AG04449 (cell line): ENCODE data around the gene RNU6-1.
A peak's percentile ranks its signal among the peaks of the same experiment; 100 is the strongest.

ENCODE experiments used
- CTCF ChIA-PET: fragments of 350-600 bp; formaldehyde crosslinking; extraction: SDS; loops from one replicate; lab custom pipeline; 2021; ENCODE audit warnings: antibody characterized with exemption; lab: Yijun Ruan, JAX
- POLR2A ChIA-PET: fragments of 400-600, 350-600 bp; formaldehyde crosslinking; extraction: SDS; loops from one replicate; lab custom pipeline; 2020; ENCODE audit warnings: antibody characterized with exemption, inconsistent platforms; lab: Yijun Ruan, JAX
- DNase-seq: peaks from one replicate; pipeline ENCODE4 v3.0.0-alpha.2; 2010; ENCODE audit warnings: low read depth, low spot score
- H3K4me3 ChIP-seq: 2 replicates; pipeline ENCODE4 v1.5.1; 2011; ENCODE audit warnings: low read depth, mild to moderate bottlenecking, control low read depth, low read length
- CTCF ChIP-seq: IDR thresholded peaks from one replicate; pipeline ENCODE4 v1.5.1; 2011; ENCODE audit warnings: mild to moderate bottlenecking, moderate library complexity, low read length, control low read depth, inconsistent platforms; ENCODE audit not compliant: insufficient read depth; ENCODE audit errors: missing control alignments

RNU6-1 gene

GRCh38 chr15:67843571-67844387, 3.9 kb upstream of the RNU6-1 start:
- no peak for TF ChIP-seq CTCF
- no peak for DNase-seq

GRCh38 chr15:67843092-67843501, 3.3 kb upstream of the RNU6-1 start:
- CTCF ChIA-PET, result interaction anchor here (1.0 to 1.5 kb wide), 2 partner anchors 10 to 368 kb away, joined by 3 to 4 read pairs; no protein-coding TSS in a partner anchor
- no peak for DNase-seq
- POLR2A ChIA-PET, result no interaction called here
- no peak overlapping the region for H3K4me3 ChIP-seq
- TF ChIP-seq CTCF, result no peak

More at GRCh38 chr15:67843571-67844387, 3.9 kb upstream of the RNU6-1 start:
- ChIA-PET POLR2A (no interaction called here), CTCF (interaction anchor here (1.0 to 3.0 kb wide), 3 partner anchors 9 to 367 kb away, joined by 3 to 15 read pairs (median 4); no protein-coding TSS in a partner anchor)
- H3K4me3 ChIP-seq, result no peak overlapping the region

- ChIA-PET POLR2A (interaction anchor here (1.2 kb wide), 1 partner anchor 9 kb away, joined by 4 read pairs; no protein-coding TSS in a partner anchor), CTCF (interaction anchor here (0.8 to 2.3 kb wide), 6 partner anchors 10 to 384 kb away, joined by 3 to 15 read pairs (median 4); no protein-coding TSS in a partner anchor)
- DNase-seq, result no peak
- TF ChIP-seq CTCF, result no peak
- H3K4me3 ChIP-seq, result peak overlapping the region; percentile 96
Measured at GRCh38 chr15:67841513-67841762, 1.6 kb upstream of the RNU6-1 start.

GRCh38 chr15:67840749-67841512, 1.1 kb upstream of the RNU6-1 start:
- H3K4me3 ChIP-seq, result peak overlapping the region; percentile 96
- ChIA-PET POLR2A (interaction anchor here (1.2 kb wide), 1 partner anchor 10 kb away, joined by 4 read pairs; no protein-coding TSS in a partner anchor), CTCF (interaction anchor here (0.8 to 2.3 kb wide), 8 partner anchors 10 to 384 kb away, joined by 3 to 15 read pairs (median 4); no protein-coding TSS in a partner anchor)
- DNase-seq, result no peak
- TF ChIP-seq CTCF, result peak; percentile 4

GRCh38 chr15:67839499-67839928, 331 bp downstream of the RNU6-1 start:
- no peak for TF ChIP-seq CTCF
- DNase-seq, result no peak
- ChIA-PET POLR2A (no interaction called here), CTCF (interaction anchor here (2.3 to 5.7 kb wide), 3 partner anchors 313 to 382 kb away, joined by 7 to 149 read pairs (median 57); no protein-coding TSS in a partner anchor)
- peak overlapping the region; percentile 51 for H3K4me3 ChIP-seq
